HepG2 (cell line): ENCODE results near the gene CD109. TPM values are rescaled to one million over a fixed set of nuclear protein-coding genes. Genes with fewer than 3 reads are reported as not detected.

Source experiments
- AGO2 ChIP-seq: fragments of 200-400 bp; formaldehyde crosslinking; optimal IDR thresholded peaks from 2 replicates; pipeline ENCODE3; 2017; ENCODE audit warnings: mild to moderate bottlenecking, low read depth, low read length, moderate library complexity
- ARNT2 ChIP-seq: sonication (generic); formaldehyde crosslinking; IDR thresholded peaks from 2 replicates; pipeline ENCODE4 v1.8.0; 2022; ENCODE audit warnings: mild to moderate bottlenecking, low read depth, missing genetic modification reagents, moderate library complexity
- KMT2B ChIP-seq: IDR thresholded peaks from 2 replicates; pipeline ENCODE4 v1.6.1; 2016; ENCODE audit warnings: missing genetic modification reagents, missing compliant biosample characterization
- PAWR ChIP-seq: sonication (generic); formaldehyde crosslinking; IDR thresholded peaks from 2 replicates; pipeline ENCODE4 v1.4.0; 2020; ENCODE audit warnings: missing genetic modification reagents, mild to moderate bottlenecking, borderline replicate concordance
- SNAPC2 ChIP-seq: sonication (generic); formaldehyde crosslinking; IDR thresholded peaks from 2 replicates; pipeline ENCODE4 v1.8.1; 2022; ENCODE audit warnings: mild to moderate bottlenecking, missing genetic modification reagents
- TCF7 ChIP-seq: sonication (generic); IDR thresholded peaks from 2 replicates; pipeline ENCODE4 v1.6.1; 2016; ENCODE audit warnings: antibody characterized with exemption, low read depth
- TRIM22 ChIP-seq: fragments of 450-650 bp; IDR thresholded peaks from 2 replicates; pipeline ENCODE4 v1.6.1; 2017
- ZNF124 ChIP-seq: sonication (generic); formaldehyde crosslinking; IDR thresholded peaks from 2 replicates; pipeline ENCODE4 v1.4.0; 2020; ENCODE audit warnings: missing genetic modification reagents
- ZNF678 ChIP-seq: sonication (generic); formaldehyde crosslinking; IDR thresholded peaks from 2 replicates; pipeline ENCODE4 v1.4.0; 2020; ENCODE audit warnings: mild to moderate bottlenecking, missing genetic modification reagents
- polyA plus RNA-seq, 8 experiments: library from polyadenylated mRNA; depleted of rRNA in 3 of 8; stranded (reverse) in 7 of 8; unstranded in 1 of 8; fragments of >200 nt; fragmentation: Illumina TruSeq in 4 of 8; extraction: Trizol in 4 of 8; gene quantifications; 2 replicates each; pipeline versions ENCODE4 v1.2.1 to v1.2.3, GENCODE V29; 2011 to 2016; ENCODE audit warnings: low read depth in 4 of 8, missing spikeins in 1 of 8, mixed read lengths in 1 of 8; ENCODE audit not compliant: insufficient read depth in 1 of 8
- total RNA-seq, 5 experiments: library from RNA; depleted of rRNA; stranded (reverse); fragments of >200 nt; fragmentation: Illumina TruSeq; extraction: Trizol; gene quantifications; 2 replicates each; pipeline ENCODE4 v1.2.3, GENCODE V29; 2016; ENCODE audit warnings: low read depth in 1 of 5
- TF ChIP-seq, protein P1 (sequence below): sonication (generic); formaldehyde crosslinking; IDR thresholded peaks from 2 replicates; pipeline ENCODE4 v1.5.0; 2020; ENCODE audit warnings: mild to moderate bottlenecking, missing genetic modification reagents, borderline replicate concordance

Gene CD109
- total and polyA plus RNA-seq, 2 of the 13 experiments (the other 11 are each of a cell fraction or from before 2014, with no cell fraction given) = 0.93 to 2.1 TPM

DNA sequence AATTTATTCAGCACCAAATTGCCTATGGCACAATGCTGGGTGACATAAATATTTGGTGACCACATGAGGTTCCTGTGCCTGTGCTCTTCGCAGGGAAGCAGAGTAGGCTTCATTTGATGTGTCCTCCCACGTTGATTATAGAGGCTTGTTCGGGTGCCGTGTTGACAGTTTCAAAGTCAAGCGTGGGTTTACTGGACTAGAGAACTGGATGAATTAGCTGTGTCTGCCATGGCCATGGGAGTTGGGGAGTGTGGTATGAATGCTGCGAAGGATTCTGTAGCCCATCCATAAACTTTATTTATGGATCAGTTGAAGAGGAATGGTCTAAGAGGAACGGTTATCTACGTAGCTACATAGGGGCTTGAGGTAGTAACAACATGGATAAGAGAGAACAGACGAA is 11.0 kb downstream of the CD109 start (continued):
- TF ChIP-seq, protein P1, sequence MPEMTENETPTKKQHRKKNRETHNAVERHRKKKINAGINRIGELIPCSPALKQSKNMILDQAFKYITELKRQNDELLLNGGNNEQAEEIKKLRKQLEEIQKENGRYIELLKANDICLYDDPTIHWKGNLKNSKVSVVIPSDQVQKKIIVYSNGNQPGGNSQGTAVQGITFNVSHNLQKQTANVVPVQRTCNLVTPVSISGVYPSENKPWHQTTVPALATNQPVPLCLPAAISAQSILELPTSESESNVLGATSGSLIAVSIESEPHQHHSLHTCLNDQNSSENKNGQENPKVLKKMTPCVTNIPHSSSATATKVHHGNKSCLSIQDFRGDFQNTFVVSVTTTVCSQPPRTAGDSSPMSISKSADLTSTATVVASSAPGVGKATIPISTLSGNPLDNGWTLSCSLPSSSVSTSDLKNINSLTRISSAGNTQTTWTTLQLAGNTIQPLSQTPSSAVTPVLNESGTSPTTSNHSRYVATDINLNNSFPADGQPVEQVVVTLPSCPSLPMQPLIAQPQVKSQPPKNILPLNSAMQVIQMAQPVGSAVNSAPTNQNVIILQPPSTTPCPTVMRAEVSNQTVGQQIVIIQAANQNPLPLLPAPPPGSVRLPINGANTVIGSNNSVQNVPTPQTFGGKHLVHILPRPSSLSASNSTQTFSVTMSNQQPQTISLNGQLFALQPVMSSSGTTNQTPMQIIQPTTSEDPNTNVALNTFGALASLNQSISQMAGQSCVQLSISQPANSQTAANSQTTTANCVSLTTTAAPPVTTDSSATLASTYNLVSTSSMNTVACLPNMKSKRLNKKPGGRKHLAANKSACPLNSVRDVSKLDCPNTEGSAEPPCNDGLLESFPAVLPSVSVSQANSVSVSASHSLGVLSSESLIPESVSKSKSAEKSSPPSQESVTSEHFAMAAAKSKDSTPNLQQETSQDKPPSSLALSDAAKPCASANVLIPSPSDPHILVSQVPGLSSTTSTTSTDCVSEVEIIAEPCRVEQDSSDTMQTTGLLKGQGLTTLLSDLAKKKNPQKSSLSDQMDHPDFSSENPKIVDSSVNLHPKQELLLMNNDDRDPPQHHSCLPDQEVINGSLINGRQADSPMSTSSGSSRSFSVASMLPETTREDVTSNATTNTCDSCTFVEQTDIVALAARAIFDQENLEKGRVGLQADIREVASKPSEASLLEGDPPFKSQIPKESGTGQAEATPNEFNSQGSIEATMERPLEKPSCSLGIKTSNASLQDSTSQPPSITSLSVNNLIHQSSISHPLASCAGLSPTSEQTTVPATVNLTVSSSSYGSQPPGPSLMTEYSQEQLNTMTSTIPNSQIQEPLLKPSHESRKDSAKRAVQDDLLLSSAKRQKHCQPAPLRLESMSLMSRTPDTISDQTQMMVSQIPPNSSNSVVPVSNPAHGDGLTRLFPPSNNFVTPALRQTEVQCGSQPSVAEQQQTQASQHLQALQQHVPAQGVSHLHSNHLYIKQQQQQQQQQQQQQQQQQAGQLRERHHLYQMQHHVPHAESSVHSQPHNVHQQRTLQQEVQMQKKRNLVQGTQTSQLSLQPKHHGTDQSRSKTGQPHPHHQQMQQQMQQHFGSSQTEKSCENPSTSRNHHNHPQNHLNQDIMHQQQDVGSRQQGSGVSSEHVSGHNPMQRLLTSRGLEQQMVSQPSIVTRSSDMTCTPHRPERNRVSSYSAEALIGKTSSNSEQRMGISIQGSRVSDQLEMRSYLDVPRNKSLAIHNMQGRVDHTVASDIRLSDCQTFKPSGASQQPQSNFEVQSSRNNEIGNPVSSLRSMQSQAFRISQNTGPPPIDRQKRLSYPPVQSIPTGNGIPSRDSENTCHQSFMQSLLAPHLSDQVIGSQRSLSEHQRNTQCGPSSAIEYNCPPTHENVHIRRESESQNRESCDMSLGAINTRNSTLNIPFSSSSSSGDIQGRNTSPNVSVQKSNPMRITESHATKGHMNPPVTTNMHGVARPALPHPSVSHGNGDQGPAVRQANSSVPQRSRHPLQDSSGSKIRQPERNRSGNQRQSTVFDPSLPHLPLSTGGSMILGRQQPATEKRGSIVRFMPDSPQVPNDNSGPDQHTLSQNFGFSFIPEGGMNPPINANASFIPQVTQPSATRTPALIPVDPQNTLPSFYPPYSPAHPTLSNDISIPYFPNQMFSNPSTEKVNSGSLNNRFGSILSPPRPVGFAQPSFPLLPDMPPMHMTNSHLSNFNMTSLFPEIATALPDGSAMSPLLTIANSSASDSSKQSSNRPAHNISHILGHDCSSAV (CRISPR knock-in tag) = no peak
- TF ChIP-seq ARNT2 (CRISPR knock-in tag) (no peak), TCF7 (no peak), KMT2B (CRISPR knock-in tag) (no peak), SNAPC2 (CRISPR knock-in tag) (no peak), TRIM22 (no peak), AGO2 (no peak), ZNF124 (CRISPR knock-in tag) (no peak), PAWR (no peak), ZNF678 (CRISPR knock-in tag) (no peak)
